HG03103 (cell line): Measurements from ENCODE around the gene PRSS22.

Experiments used
- ATAC-seq: cut with Tn5 transposase; IDR thresholded peaks from one replicate; pipeline ENCODE4 v1.9.1; 2021; ENCODE audit warnings: low read depth; ENCODE audit not compliant: unreplicated experiment

The PRSS22 gene

DNA sequence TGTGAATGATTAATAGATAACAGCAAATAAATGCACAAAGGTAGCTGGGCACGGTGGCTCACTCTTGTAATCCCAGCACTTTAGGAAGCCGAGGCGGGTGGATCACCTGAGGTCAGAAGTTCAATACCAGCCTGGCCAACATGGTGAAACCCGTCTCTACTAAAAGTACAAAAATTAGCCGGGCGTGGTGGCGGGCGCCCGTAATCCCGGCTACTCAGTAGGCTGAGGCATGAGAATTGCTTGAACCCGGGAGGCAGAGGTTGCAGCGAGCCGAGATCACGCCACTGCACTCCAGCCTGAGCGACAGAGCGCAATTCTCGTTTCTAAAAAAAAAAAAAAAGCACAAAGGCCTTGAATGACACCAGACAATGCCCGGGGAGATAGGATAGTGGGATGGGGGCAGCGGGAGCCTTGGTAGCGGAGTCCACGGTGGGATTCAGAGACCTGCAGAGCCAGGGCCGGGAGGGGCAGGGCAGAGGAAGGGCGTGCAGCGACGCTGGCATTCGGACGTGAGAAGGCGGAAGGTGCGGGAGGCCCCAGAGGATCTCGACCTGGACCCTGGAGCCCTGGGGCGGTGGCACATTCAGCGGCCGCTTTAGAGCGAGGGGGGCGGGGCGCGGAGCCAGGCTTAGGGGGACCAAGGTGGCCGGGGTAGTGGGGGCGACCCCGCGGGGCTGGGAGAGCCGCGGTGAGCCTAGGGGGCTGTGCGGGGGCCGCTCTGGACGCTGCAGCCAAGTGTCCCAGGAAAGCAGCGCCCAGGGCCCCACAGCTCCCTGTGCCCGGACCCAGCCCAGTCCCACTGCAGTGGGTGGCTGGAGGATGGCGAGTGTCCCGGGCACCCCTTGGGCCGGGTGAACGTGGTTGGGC, 24.0 kb upstream of the PRSS22 start:
- ATAC-seq = peak; percentile 9

GRCh38 chr16:2879854-2880508, 22.0 kb upstream of the PRSS22 start:
- no peak for ATAC-seq

DNA sequence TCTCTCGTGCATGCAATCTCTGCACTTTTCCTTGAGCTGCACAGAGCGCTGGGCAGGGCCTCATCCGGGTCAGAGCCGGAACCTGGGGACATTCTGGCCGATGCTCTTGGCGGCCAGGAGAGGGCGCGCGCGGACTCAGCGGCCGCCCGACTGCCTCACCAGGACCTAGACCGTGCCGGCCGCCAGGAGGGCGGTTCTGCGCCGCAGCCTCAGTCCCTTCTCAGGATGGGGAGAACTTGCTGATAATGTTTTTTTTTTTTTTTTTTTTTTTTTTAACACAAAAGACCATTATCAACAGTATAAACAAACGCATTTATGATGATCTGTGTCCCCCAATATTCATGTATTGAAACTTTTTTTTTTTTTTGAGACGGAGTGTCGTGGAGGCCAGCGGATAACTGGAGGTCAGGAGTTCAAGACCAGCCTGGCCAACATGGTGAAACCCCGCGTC, 17.0 kb upstream of the PRSS22 start:
- peak; percentile 76 for ATAC-seq

DNA sequence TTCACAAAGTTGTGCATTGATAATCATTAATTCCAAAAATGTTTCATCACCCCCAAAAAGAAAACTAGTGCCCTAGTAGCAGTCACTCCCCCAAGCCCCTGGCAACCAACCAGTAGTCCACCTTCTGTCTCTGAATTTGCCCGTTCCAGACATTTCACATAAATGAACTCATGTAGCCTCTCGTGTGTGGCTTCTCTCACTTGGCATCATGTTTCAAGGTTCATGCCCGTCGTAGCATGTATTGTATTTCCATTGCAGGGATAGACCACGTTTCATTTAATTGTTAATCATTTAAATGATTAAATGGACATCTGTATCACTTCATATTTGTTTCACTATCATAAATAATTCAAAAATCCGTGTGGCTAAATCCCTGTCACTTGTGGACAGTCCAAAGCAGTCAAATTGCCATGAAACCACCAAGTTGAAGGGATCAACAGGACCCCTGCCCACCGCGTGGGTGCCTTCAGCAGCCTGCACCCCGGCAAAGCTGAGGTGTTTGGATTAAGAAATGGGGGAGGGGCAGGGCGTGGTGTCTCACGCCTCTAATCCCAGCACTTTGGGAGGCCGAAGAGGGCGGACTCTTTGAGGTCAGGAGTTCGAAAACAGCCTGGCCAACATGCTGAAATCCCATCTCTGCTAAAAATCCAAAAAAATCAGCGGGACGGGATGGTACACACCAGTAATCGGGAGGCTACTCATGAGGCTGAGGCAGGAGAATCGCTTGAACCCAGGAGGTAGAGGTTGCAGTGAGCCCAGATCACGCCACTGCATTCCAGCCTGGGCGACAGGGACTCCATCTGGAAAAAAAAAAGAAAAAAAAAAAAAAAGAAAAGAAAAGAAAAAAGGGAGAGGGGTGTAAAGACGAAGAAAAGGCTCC, 16.3 kb upstream of the PRSS22 start:
- no peak for ATAC-seq

DNA sequence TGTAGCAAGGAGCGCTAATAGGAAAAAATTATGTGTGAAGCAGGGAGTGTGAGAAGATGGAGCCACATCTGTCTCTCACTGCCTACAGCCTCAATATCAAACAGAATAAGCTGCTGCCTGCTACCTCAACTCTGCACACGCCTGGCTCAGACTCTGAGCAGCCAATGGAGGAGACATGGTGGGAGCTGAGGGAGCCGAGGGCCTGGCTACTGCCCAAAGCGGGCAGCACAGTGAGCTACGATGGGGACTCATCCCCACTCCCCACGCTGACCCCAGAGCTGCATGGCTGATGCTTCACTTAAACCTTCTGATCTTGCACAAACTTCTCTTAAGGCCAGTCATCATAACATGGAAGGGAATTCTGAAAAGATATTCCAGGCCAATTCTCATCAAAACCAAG, 14.0 kb upstream of the PRSS22 start:
- ATAC-seq = no peak

GRCh38 chr16:2867987-2868789, 10.2 kb upstream of the PRSS22 start:
- no peak for ATAC-seq

- ATAC-seq = no peak
Measured at GRCh38 chr16:2867661-2867986, 9.7 kb upstream of the PRSS22 start.

GRCh38 chr16:2866431-2866830, 8.5 kb upstream of the PRSS22 start:
- ATAC-seq = no peak

- no peak for ATAC-seq
Measured at GRCh38 chr16:2865651-2866050, 7.7 kb upstream of the PRSS22 start.

- ATAC-seq = no peak
Measured at GRCh38 chr16:2860826-2861567, 3.0 kb upstream of the PRSS22 start.

DNA sequence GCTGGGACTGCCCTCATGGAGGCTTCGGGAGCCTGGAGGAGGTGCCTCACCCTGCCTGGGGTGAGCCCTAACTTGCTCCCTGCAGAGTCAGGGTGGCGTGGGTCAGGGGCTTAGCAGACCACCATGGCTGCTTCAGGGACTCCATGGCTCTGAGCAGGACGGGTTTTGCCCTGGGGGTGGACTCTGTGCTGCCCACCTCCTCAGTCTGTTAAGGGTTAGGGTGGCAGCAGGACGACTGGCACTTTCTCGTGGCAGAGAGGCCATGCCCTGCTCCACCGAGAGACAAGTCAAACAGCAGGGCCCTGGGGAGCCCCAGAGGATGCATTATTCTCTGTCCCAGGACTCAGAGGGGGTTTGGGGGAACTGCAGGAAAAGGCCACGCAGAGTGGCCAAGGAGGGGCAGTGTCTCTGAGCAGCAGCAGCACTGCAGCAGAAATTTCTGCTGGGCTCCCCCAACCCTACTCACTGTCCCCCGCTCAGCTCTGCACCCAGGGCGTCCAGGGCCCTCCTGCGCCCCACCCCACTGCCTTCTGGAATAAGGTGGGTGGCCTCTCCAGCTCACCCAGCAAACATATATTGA, 1.8 kb upstream of the PRSS22 start:
- ATAC-seq = no peak

- ATAC-seq = no peak
Measured at GRCh38 chr16:2858245-2859025, 465 bp upstream of the PRSS22 start.

DNA sequence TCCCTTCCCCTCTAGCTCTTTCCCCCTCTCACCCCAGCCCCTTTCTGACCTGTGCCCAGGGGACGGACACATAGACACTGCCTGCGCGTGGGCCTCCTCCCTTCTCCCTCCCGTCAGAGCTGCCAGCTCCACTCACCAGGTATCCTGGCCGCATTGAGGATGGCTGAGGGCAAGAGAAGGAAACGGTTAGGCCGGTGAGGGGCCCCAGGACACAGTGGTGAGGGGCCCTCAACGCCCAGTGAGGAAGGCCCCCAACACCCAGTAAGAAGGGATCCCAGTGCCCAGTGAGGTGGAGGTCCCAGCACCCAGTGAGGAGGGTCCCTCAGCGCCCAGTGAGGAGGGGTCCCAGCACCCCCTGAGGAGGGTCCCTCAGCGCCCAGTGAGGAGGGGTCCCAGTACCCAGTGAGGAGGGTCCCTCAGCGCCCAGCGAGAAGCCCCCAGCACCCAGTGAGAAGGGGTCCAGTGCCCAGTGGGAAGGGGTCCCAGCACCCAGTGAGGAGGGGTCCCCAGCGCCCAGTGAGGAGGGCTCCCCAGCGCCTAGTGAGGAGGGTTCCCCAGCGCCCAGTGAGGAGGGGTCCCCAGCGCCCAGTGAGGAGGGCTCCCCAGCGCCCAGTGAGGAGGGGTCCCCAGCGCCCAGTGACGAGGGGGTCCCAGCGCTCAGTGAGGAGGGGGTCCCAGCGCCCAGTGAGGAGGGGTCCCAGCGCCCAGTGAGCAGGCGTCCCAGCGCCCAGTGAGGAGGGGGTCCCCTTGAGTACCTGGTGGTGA, 1.1 kb downstream of the PRSS22 start:
- ATAC-seq = no peak

DNA sequence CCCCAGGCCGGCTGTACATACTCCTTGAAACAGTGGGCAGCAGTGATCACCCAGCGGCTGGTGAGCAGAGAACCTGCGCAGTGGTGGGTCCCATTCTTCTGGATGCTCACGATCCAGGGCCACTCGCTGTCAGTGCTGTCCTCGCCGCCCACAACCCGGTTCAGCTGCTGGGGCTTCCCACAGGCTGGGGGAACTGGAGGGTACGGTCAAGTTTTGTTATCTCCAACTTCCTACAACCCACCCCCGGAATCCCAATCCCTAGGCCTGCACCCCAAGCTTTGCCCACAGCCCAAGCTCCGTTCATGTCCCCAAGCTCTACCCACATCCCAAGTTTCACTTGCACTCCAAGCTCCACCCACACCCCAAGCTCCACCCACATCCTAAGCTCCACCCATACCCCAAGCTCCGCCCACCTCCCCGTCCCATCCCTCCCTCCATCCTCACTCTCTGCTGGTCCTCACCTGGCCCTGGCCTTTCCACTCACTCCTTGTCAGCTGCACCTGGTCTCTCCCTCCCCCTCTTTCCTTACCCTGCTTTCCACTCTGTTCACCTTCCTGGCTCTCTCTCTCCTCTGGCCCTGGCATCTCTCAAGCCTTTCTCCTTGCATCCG, 1.8 kb downstream of the PRSS22 start:
- ATAC-seq = no peak

GRCh38 chr16:2855536-2855935, 2.4 kb downstream of the PRSS22 start:
- no peak for ATAC-seq

- ATAC-seq = no peak
Measured at GRCh38 chr16:2854700-2855309, 3.2 kb downstream of the PRSS22 start.

DNA sequence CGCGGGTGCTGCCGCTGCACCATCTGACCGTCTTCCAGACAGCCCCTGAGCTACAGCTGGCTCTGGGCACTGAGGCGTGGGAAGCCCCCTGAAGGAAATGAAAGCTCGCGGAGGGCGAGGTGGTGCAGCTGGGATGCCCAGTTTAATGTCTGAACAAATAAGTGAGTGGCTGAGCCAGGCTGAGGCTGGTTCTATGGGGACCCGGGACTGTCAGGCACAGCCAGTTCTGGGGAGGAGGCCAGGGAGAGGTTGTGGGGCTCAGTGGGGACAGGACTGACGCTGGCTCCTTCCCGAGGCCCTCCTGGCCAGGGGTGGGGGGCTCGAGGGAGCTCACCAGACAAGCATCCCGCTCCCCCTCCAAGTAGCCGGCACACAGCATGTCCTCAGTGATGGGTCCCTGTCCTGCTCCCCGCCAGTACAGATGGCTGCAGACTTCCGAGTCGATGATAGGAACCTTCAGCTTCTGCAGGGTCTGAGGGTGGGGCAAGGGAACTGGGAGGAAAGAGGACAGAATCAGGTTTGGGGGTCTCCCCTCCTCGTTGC, 4.4 kb downstream of the PRSS22 start:
- ATAC-seq = no peak
